ENCODE data around the gene GPR176.

GPR176 gene

GRCh38 chr15:39948817-39949216 lies 28.8 kb upstream of the GPR176 start:
- ChIA-PET CTCF (no interaction called here), POLR2A (interaction anchor here (0.7 kb wide), 1 partner anchor 15 kb away, joined by 3 read pairs; the partner anchor contains the start of gene EIF2AK4)
- DNase-seq (ENCODE audit: extremely low spot score), result no peak
- TF ChIP-seq FOXA1 (IDR thresholded peaks at IDR 0.05) (no peak), ELF4 (IDR thresholded peaks at IDR 0.05) (no peak), FOXK2 (IDR thresholded peaks at IDR 0.05) (no peak), NFRKB (IDR thresholded peaks at IDR 0.05) (no peak), FOXM1 (IDR thresholded peaks at IDR 0.05; ENCODE audit: borderline replicate concordance) (no peak), ZNF384 (IDR thresholded peaks at IDR 0.05) (no peak), HDGF (IDR thresholded peaks at IDR 0.05; ENCODE audit: borderline replicate concordance) (no peak), PKNOX1 (IDR thresholded peaks at IDR 0.05) (no peak), SP1 (IDR thresholded peaks at IDR 0.05) (no peak)

GRCh38 chr15:39947401-39948197 lies 27.5 kb upstream of the GPR176 start:
- ChIA-PET CTCF (no interaction called here), POLR2A (interaction anchor here (1.2 kb wide), 1 partner anchor 14 kb away, joined by 3 read pairs; the partner anchor contains the start of gene EIF2AK4)
- DNase-seq (ENCODE audit: extremely low spot score), result no peak
- TF ChIP-seq ELF4 (IDR thresholded peaks at IDR 0.05) (no peak), TARDBP (IDR thresholded peaks at IDR 0.05) (no peak), SP1 (IDR thresholded peaks at IDR 0.05) (no peak), NFRKB (IDR thresholded peaks at IDR 0.05) (no peak), FOXM1 (IDR thresholded peaks at IDR 0.05; ENCODE audit: borderline replicate concordance) (no peak), BHLHE40 (IDR thresholded peaks at IDR 0.05; ENCODE audit: borderline replicate concordance) (no peak), FOXA1 (IDR thresholded peaks at IDR 0.05) (no peak), LEF1 (IDR thresholded peaks at IDR 0.05; ENCODE audit: borderline replicate concordance) (no peak), PKNOX1 (IDR thresholded peaks at IDR 0.05) (no peak)

- ChIA-PET POLR2A (no interaction called here), CTCF (no interaction called here)
- no peak for DNase-seq (ENCODE audit: extremely low spot score)
- TF ChIP-seq PKNOX1 (IDR thresholded peaks at IDR 0.05) (no peak), FOXM1 (IDR thresholded peaks at IDR 0.05; ENCODE audit: borderline replicate concordance) (no peak), BHLHE40 (IDR thresholded peaks at IDR 0.05; ENCODE audit: borderline replicate concordance) (no peak), FOXK2 (IDR thresholded peaks at IDR 0.05) (no peak), NFRKB (IDR thresholded peaks at IDR 0.05) (no peak), TARDBP (IDR thresholded peaks at IDR 0.05) (no peak), ARNT (IDR thresholded peaks at IDR 0.05) (no peak), LEF1 (IDR thresholded peaks at IDR 0.05; ENCODE audit: borderline replicate concordance) (no peak), SUZ12 (IDR thresholded peaks at IDR 0.05) (no peak), L3MBTL2 (conservative IDR thresholded peaks at IDR 0.05) (no peak), FOXA1 (IDR thresholded peaks at IDR 0.05) (no peak), ZNF384 (IDR thresholded peaks at IDR 0.05) (no peak), ELF4 (IDR thresholded peaks at IDR 0.05) (no peak), SP1 (IDR thresholded peaks at IDR 0.05) (no peak), CTBP1 (IDR thresholded peaks at IDR 0.05; ENCODE audit: borderline replicate concordance) (no peak), HDGF (IDR thresholded peaks at IDR 0.05; ENCODE audit: borderline replicate concordance) (no peak)
These were observed 26.8 kb upstream of the GPR176 start for GRCh38 chr15:39946862-39947261.

- TF ChIP-seq BHLHE40 (IDR thresholded peaks at IDR 0.05; ENCODE audit: borderline replicate concordance) (no peak), ARNT (IDR thresholded peaks at IDR 0.05) (no peak)
- DNase-seq (ENCODE audit: extremely low spot score), result no peak
- CTCF ChIA-PET, result no interaction called here
- POLR2A ChIA-PET, result no interaction called here
These were observed 24.7 kb upstream of the GPR176 start for GRCh38 chr15:39944726-39945125.

- DNase-seq (ENCODE audit: extremely low spot score), result no peak
- ChIA-PET POLR2A (no interaction called here), CTCF (no interaction called here)
- TF ChIP-seq CTBP1 (IDR thresholded peaks at IDR 0.05; ENCODE audit: borderline replicate concordance), result no peak
- no peak for TF ChIP-seq SP1 (IDR thresholded peaks at IDR 0.05)
These were observed 22.7 kb upstream of the GPR176 start for GRCh38 chr15:39942753-39943150.

GRCh38 chr15:39942101-39942752 lies 22.2 kb upstream of the GPR176 start:
- ChIA-PET POLR2A (no interaction called here), CTCF (no interaction called here)
- TF ChIP-seq FOXM1 (IDR thresholded peaks at IDR 0.05; ENCODE audit: borderline replicate concordance), result no peak
- no peak for TF ChIP-seq SUZ12 (IDR thresholded peaks at IDR 0.05)
- TF ChIP-seq LEF1 (IDR thresholded peaks at IDR 0.05; ENCODE audit: borderline replicate concordance), result no peak
- TF ChIP-seq NFRKB (IDR thresholded peaks at IDR 0.05), result no peak
- TF ChIP-seq L3MBTL2 (conservative IDR thresholded peaks at IDR 0.05), result no peak
- TF ChIP-seq BHLHE40 (IDR thresholded peaks at IDR 0.05; ENCODE audit: borderline replicate concordance), result no peak
- no peak for TF ChIP-seq TARDBP (IDR thresholded peaks at IDR 0.05)
- no peak for TF ChIP-seq ELF4 (IDR thresholded peaks at IDR 0.05)
- TF ChIP-seq SP1 (IDR thresholded peaks at IDR 0.05), result no peak
- TF ChIP-seq HDGF (IDR thresholded peaks at IDR 0.05; ENCODE audit: borderline replicate concordance), result no peak
- DNase-seq (ENCODE audit: extremely low spot score), result no peak

Data from HEK293T (cell line).